Stimulated activated CD4-positive, alpha-beta T cell treated with anti-CD3 and anti-CD28 coated beads, Interleukin-2, amount 100 ng/mL, for 48 hours (primary cell): ENCODE data around the gene MATCAP1.

Experiments
- DNase-seq, 2 donors: peaks; one replicate each; pipeline ENCODE4 v3.0.0-alpha.2; 2020

MATCAP1 gene

GRCh38 chr16:67170949-67171649 lies 12.7 kb downstream of the MATCAP1 start:
- no peak for DNase-seq

- peak in 1 of 2 donors; percentile 48 for DNase-seq
These were observed 13.4 kb downstream of the MATCAP1 start, which contains the start of gene NOL3 for GRCh38 chr16:67170168-67170948. TSS of gene NOL3 (plus strand) at chr16:67170538.

- DNase-seq, result no peak
These were observed 14.1 kb downstream of the MATCAP1 start for GRCh38 chr16:67169642-67170167.

GRCh38 chr16:67169011-67169451 lies 14.7 kb downstream of the MATCAP1 start:
- no peak for DNase-seq

- no peak for DNase-seq
These were observed 16.2 kb downstream of the MATCAP1 start for GRCh38 chr16:67167588-67167987.

GRCh38 chr16:67166598-67167168 lies 17.1 kb downstream of the MATCAP1 start:
- no peak for DNase-seq

- DNase-seq, result no peak
These were observed 17.6 kb downstream of the MATCAP1 start for GRCh38 chr16:67166110-67166547.

- no peak for DNase-seq
These were observed 18.4 kb downstream of the MATCAP1 start for GRCh38 chr16:67165121-67166078.

GRCh38 chr16:67164599-67165061 lies 19.1 kb downstream of the MATCAP1 start, which contains the start of gene HSF4:
TSS of gene HSF4 (plus strand) at chr16:67164745. CDS start at chr16:67164812, 67 bp downstream.
- DNase-seq, result peak in 1 of 2 donors; percentile 32

GRCh38 chr16:67163999-67164558 lies 19.7 kb downstream of the MATCAP1 start:
- no peak for DNase-seq

GRCh38 chr16:67163164-67163998 lies 20.4 kb downstream of the MATCAP1 start:
- peak in 1 of 2 donors; percentile 51 for DNase-seq

GRCh38 chr16:67162506-67163163 lies 21.1 kb downstream of the MATCAP1 start:
- DNase-seq, result no peak

GRCh38 chr16:67161595-67162058 lies 22.1 kb downstream of the MATCAP1 start:
- DNase-seq, result no peak

GRCh38 chr16:67158637-67159600 lies 24.8 kb downstream of the MATCAP1 start:
- DNase-seq, result peak; percentile 69 to 73

GRCh38 chr16:67157892-67158635 lies 25.7 kb downstream of the MATCAP1 start:
- no peak for DNase-seq

- DNase-seq, result no peak
These were observed 26.5 kb downstream of the MATCAP1 start for GRCh38 chr16:67157106-67157748.

- DNase-seq, result no peak
These were observed 27.5 kb downstream of the MATCAP1 start for GRCh38 chr16:67156143-67156844.
